Osteoblast (primary cell): ENCODE results near the gene PRM1. TPM values are rescaled to one million over a fixed set of nuclear protein-coding genes. Genes with fewer than 3 reads are reported as not detected.

Source experiments
- DNase-seq: peaks from one replicate; pipeline ENCODE4 v3.0.0; 2011; ENCODE audit warnings: low spot score, mixed read lengths; ENCODE audit not compliant: insufficient read length; ENCODE audit errors: missing footprints
- H2AFZ ChIP-seq: 2 replicates; pipeline ENCODE4 v1.6.0; 2011; ENCODE audit warnings: mild to moderate bottlenecking, low read length
- H3K27ac ChIP-seq: 2 replicates; pipeline ENCODE4 v1.5.1; 2011; ENCODE audit warnings: mild to moderate bottlenecking, low read depth, low read length, moderate library complexity
- H3K27me3 ChIP-seq: 2 replicates; pipeline ENCODE4 v1.6.0; 2012; ENCODE audit warnings: mild to moderate bottlenecking, control low read depth, inconsistent platforms, low read length, moderate library complexity; ENCODE audit not compliant: insufficient read depth
- H3K36me3 ChIP-seq: 2 replicates; pipeline ENCODE4 v1.5.1; 2011; ENCODE audit warnings: mild to moderate bottlenecking, low read length, control low read depth, moderate library complexity; ENCODE audit not compliant: insufficient read depth
- H3K4me1 ChIP-seq: 2 replicates; pipeline ENCODE4 v1.5.1; 2011; ENCODE audit warnings: mild to moderate bottlenecking, low read length, control low read depth, moderate library complexity; ENCODE audit not compliant: insufficient read depth
- H3K4me2 ChIP-seq: 2 replicates; pipeline ENCODE4 v1.6.0; 2011; ENCODE audit warnings: mild to moderate bottlenecking, low read length; ENCODE audit not compliant: insufficient read depth
- H3K4me3 ChIP-seq: fragments of 200-600 bp; sonication (generic); 3 replicates; pipeline ENCODE4 v1.5.1; 2012; ENCODE audit warnings: mild to moderate bottlenecking, low read length, inconsistent platforms; ENCODE audit not compliant: insufficient read depth
- H3K79me2 ChIP-seq: 2 replicates; pipeline ENCODE4 v1.6.0; 2012; ENCODE audit warnings: mild to moderate bottlenecking, low read length, control low read depth, inconsistent platforms; ENCODE audit not compliant: insufficient read depth
- H3K9me3 ChIP-seq: 2 replicates; pipeline ENCODE4 v1.5.1; 2011; ENCODE audit warnings: low read depth, low read length, control low read depth
- H4K20me1 ChIP-seq: 2 replicates; pipeline ENCODE4 v1.6.0; 2012; ENCODE audit warnings: mild to moderate bottlenecking, low read length, control low read depth; ENCODE audit not compliant: insufficient read depth
- total RNA-seq: library from RNA; depleted of rRNA; stranded (reverse); fragments of >200 nt; gene quantifications from 2 replicates; pipeline ENCODE4 v1.2.3, GENCODE V29; 2012
- TF ChIP-seq, protein P1 (sequence below): IDR thresholded peaks from 2 replicates; pipeline ENCODE4 v1.5.1; 2011; ENCODE audit warnings: mild to moderate bottlenecking, low read depth, low read length, moderate library complexity; ENCODE audit errors: extremely low read depth

The PRM1 gene
- total RNA-seq, 1 donor, result not detected

DNA sequence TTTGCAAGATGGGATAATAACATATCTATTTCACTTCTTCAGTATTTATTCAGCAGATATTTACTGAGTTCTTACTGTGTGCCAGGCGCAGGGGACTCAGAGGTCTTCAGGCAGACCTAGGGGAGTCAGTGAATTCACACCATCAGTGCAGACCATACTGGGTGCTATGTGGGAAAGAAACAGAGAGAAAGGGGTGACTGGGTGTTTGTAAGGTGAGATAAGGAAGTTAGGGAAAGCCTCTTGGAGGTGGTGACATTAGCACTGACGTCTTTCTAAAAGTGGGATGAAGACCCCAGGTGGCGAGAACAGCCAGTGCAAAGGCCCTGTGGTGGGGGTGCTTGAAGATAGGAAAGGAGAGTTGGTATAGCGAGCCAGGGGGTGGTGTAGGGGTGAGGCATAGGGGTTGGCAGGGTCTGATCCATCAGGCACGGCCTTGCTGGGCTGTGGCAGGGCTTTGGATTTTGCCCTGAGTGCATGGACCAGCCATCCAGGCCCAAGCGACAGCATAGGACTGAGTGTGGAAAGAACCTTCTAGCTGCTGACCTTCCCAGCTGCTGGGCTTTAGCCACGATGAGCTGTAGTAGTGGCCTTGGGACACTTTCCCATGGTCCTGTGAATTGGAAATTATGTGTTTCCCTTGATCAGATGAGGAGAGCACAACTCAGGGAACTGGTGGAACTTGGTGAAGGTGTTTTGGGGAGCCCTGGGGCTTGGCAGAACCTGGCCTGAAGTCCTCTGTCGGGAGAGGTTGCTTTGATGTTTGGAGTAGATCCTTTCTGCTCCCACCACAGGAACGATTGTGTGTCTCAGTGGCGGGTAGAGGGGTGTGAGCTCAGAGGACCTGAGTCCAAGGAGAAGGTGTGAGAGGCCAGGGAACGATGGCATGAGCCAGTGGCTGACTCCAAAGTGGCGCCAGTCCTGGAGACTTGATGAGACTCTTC lies 21.2 kb downstream of the PRM1 start:
- H3K79me2 ChIP-seq, result no peaks in the 10 kb centered on the region
- H3K4me3 ChIP-seq, result no peak overlapping the region
- no peaks in the 10 kb centered on the region for H3K9me3 ChIP-seq
- no peak overlapping the region for H3K4me2 ChIP-seq
- no peak overlapping the region for H3K27ac ChIP-seq
- no peak for DNase-seq
- TF ChIP-seq, protein P1, sequence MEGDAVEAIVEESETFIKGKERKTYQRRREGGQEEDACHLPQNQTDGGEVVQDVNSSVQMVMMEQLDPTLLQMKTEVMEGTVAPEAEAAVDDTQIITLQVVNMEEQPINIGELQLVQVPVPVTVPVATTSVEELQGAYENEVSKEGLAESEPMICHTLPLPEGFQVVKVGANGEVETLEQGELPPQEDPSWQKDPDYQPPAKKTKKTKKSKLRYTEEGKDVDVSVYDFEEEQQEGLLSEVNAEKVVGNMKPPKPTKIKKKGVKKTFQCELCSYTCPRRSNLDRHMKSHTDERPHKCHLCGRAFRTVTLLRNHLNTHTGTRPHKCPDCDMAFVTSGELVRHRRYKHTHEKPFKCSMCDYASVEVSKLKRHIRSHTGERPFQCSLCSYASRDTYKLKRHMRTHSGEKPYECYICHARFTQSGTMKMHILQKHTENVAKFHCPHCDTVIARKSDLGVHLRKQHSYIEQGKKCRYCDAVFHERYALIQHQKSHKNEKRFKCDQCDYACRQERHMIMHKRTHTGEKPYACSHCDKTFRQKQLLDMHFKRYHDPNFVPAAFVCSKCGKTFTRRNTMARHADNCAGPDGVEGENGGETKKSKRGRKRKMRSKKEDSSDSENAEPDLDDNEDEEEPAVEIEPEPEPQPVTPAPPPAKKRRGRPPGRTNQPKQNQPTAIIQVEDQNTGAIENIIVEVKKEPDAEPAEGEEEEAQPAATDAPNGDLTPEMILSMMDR, result no peak
- peaks cover 4% of the 10 kb centered on the region for H3K27me3 ChIP-seq
- H2AFZ ChIP-seq, result no peak overlapping the region
- no peaks in the 10 kb centered on the region for H4K20me1 ChIP-seq
- H3K36me3 ChIP-seq, result no peaks in the 10 kb centered on the region
- peaks cover 16% of the 10 kb centered on the region for H3K4me1 ChIP-seq

DNA sequence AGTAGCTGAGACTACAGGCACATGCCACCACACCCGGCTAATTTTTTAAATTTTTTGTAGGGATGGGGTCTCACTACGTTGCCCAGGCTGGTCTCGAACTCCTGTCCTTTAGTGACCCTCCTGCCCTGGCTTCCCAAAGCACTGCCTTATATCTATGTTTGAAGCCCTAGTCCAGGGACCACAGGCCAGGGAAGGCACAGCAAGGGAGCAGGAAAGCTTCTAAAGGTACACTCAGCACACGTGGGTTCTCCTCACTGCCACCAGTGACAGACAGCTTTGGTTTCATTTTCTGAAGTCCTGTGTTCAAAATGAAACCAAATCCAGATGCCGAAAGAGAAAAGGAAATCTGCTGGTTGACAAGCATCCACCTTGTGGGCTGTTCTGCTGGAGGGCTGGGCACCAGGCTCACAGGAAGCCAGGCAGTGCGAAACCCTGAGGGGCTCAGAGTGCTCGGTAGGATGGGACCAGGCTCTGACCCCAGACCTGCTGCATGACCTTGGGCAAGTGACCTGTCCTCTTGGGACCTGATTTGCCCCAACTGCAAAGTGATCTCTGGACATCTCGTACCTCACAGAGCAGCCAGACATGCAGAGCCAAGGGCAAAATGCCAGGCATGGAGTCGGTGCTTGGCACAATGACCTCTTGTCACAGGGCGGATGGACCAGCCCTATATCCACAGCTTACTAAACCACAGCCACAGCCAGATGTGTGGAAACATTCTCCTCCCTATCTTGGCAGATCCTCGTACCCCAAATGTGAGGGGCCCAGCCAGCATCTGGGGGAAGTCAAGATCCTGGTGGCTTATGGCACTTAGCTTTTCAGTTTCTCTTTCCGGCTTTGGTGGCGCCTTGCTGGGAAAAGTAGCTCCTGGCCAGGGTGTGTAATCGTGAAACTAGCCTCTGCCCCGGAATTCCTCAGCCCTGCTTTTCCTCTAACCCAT lies 22.3 kb downstream of the PRM1 start:
- peaks cover 3% of the 10 kb centered on the region for H3K27me3 ChIP-seq
- TF ChIP-seq, protein P1, result no peak
- H2AFZ ChIP-seq, result peak overlapping the region; percentile 68
- DNase-seq, result peak; percentile 91
- H3K36me3 ChIP-seq, result no peaks in the 10 kb centered on the region
- H3K4me3 ChIP-seq, result peak overlapping the region; percentile 56
- peaks cover 22% of the 10 kb centered on the region for H3K4me1 ChIP-seq
- peak overlapping the region; percentile 81 for H3K4me2 ChIP-seq
- no peaks in the 10 kb centered on the region for H3K79me2 ChIP-seq
- no peak overlapping the region for H3K27ac ChIP-seq
- peaks cover 10% of the 10 kb centered on the region for H4K20me1 ChIP-seq
- no peaks in the 10 kb centered on the region for H3K9me3 ChIP-seq

DNA sequence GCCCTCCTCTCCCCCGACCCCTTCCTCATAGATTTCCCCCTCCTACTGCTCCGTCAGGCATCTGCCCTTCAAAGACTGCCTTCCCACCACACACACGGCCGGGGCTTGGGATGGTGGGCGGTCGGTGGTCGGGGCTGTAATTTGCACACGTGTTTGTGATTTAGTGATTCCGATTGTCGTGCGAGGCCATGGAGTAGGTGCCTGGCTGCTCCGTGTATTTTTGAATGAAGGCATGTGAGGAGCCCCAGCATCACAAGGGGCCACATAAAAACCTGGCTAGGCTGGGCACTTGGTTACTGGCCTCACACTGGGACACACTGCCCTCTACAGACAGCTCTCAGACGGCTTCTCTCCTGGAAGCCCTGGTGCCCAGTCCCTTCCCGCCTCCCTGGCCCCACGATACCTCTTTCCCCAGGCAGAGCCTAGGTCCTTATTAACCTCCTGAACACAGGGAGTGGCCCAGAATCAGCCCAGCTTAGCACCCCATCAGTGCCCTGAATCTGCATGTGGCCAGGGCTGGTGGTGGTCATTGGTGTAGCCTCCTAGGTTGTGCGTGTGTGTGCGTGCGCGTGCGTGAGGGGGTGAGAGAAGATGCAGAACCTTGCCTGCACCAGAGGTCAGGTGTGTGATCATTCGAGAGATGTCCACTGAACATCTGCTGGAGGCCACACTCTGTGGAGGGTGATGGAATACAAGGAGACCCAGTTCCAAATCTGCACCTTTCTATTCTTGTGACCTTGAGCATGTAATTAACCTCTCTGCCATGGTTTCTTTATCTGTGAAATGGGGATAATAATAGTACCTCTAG lies 23.8 kb downstream of the PRM1 start:
- Histone ChIP-seq H3K27ac (peak overlapping the region; percentile 89), H3K9me3 (no peaks in the 10 kb centered on the region), H3K4me1 (peaks cover 27% of the 10 kb centered on the region)

More for the DNA sequence above, 23.8 kb downstream of the PRM1 start:
- Histone ChIP-seq H3K79me2 (no peaks in the 10 kb centered on the region), H3K4me3 (peak overlapping the region; percentile 92), H4K20me1 (peaks cover 11% of the 10 kb centered on the region), H3K27me3 (no peaks in the 10 kb centered on the region), H3K36me3 (no peaks in the 10 kb centered on the region), H2AFZ (peak overlapping the region; percentile 60), H3K4me2 (peak overlapping the region; percentile 83)
- TF ChIP-seq, protein P1, result peak; percentile 83
- DNase-seq, result peak; percentile 97
